22Rv1 (cell line): ENCODE measurements around the gene CNTF.

Source experiments
- CTCF ChIP-seq: fragments of 450-650 bp; IDR thresholded peaks from 2 replicates; pipeline ENCODE4 v1.5.1; 2017; ENCODE audit warnings: mild to moderate bottlenecking
- ZFX ChIP-seq: fragments of 450-650 bp; IDR thresholded peaks from 2 replicates; pipeline ENCODE4 v1.6.1; 2017; ENCODE audit warnings: antibody characterized with exemption, borderline replicate concordance

- TF ChIP-seq CTCF (no peak), ZFX (no peak)
Measured at GRCh38 chr11:58654908-58655296, 32.4 kb downstream of the CNTF start.
